H54 (cell line): Measurements from ENCODE around the gene COA1.
"Not testable (repeated sequence)": the region's sequence is repeated elsewhere in the genome, so short reads cannot be mapped to it uniquely, and the experiment has no call there.

ENCODE experiments used
- DNase-seq: peaks from one replicate; pipeline ENCODE4 v3.0.0; 2011; ENCODE audit warnings: low spot score, mixed read lengths; ENCODE audit not compliant: insufficient read length
- FAIRE-seq: peaks from 3 replicates; lab custom pipeline; 2011; peaks lifted over from hg19 to GRCh38; lab: Jason Lieb, UNC
- POLR2A ChIP-seq: IDR thresholded peaks from 2 replicates; pipeline ENCODE4 v1.6.1; 2011; ENCODE audit warnings: low read depth, mild to moderate bottlenecking, low read length

Gene COA1, protein sequence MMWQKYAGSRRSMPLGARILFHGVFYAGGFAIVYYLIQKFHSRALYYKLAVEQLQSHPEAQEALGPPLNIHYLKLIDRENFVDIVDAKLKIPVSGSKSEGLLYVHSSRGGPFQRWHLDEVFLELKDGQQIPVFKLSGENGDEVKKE

DNA sequence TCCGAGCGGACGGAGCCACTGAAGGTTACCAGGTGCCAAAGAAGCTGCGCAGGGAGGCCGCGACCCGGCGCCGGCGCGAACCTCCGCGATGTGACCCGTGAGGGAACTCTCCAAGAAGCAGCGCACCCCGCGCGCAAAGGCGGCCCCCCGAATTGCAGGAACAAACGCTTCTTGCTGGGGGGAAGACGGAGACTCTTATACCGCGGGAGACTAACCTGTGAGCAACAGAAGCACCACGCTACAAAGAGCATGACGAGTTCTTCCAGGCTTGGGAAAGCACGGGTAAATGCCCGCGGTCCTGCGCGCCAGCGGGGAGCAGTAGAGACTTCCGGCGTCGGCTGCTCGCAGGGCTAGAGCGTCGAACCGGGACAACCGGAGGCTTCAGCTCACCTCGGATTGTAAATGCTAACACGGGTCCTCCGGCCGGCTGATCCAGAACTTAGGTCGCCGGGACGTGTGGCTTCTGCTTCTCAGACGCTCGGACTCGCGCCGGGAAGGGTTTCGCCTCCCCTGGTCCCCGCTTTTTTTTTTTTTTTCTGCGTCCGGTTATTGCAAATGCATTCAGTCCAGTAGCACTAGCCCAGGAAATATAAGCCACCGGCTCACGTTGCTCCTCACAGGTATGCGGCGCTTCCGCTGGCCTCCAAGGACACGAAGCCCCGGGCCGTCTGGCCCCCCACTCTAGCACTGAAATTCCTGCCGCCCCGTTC lies at the start of gene COA1:
TSS of gene COA1 (minus strand) at position 310 of the 710 bp plus-strand sequence. CDS start 80,909 bp downstream, outside the sequence.
- FAIRE-seq (peak; percentile 97), DNase-seq (peak; percentile 91)
- TF ChIP-seq POLR2A: peak; percentile 91

DNA sequence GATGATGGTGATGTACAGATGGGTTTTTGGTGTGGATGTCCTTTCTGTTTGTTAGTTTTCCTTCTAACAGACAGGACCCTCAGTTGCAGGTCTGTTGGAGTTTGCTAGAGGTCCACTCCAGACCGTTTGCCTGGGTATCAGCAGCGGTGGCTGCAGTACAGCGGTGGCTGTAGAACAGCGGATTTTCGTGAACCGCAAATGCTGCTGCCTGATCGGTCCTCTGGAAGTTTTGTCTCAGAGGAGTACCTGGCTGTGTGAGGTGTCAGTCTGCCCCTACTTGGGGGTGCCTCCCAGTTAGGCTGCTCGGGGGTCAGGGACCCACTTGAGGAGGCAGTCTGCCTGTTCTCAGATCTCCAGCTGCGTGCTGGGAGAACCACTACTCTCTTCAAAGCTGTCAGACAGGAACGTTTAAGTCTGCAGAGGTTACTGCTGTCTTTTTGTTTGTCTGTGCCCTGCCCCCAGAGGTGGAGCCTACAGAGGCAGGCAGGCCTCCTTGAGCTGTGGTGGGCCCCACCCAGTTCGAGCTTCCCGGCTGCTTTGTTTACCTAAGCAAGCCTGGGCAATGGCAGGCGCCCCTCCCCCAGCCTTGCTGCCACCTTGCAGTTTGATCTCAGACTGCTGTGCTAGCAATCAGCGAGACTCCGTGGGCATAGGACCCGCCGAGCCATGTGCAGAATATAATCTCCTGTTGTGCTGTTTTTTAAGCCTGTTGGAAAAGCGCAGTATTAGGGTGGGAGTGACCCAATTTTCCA lies 49.1 kb upstream of the COA1 start:
- FAIRE-seq, DNase-seq: not testable (repeated sequence)

GRCh38 chr7:43775255-43775654 lies 45.9 kb upstream of the COA1 start:
- FAIRE-seq, DNase-seq: not testable (repeated sequence)

GRCh38 chr7:43773268-43773667 lies 43.9 kb upstream of the COA1 start:
- not testable (repeated sequence) for FAIRE-seq, DNase-seq

GRCh38 chr7:43771573-43771972 lies 42.2 kb upstream of the COA1 start:
- no peak for TF ChIP-seq POLR2A
- no peak for DNase-seq
- FAIRE-seq: no peak

DNA sequence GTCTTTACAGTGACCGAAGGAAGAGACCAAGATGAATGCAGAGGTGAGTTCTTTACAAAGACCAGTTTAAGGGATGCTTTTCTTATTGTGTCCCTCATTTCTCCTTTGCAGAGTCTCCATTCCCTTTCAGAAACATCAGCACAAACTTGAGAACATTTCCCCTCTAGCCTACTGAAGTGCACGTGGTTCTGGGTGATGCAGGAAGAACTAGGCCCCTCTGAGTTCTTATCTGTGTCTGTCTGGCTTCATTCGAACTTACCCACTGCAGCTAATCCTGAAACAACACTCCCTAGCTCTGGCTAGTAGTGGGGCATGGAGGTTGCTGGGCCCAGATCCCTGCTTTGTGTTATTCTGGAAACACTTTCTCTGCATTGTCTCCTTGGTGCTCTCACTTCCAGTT lies 41.8 kb upstream of the COA1 start:
- DNase-seq (no peak), FAIRE-seq (no peak)
- no peak for TF ChIP-seq POLR2A

GRCh38 chr7:43769791-43770465 lies 40.6 kb upstream of the COA1 start:
- DNase-seq (no peak), FAIRE-seq (no peak)
- TF ChIP-seq POLR2A: no peak

DNA sequence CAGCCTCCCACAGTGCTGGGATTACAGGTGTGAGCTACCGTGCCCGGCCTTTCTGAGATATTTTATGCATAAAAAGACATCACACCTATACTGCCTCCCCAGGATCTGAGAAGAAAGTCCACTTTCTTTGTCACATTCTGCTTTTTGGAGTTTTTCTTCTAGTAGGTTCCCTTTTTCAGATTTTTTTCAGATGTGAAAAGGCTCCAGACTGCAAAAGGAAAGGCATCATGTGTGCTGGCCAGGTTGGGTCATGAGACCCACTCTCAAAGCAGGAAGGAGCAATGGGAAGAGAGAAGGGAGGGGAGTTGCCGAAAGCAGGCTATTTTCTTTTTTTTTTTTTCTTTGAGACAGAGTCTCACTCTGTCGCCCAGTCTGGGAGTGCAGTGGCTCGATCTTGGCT lies 40.0 kb upstream of the COA1 start:
- TF ChIP-seq POLR2A: no peak
- FAIRE-seq (no peak), DNase-seq (no peak)

DNA sequence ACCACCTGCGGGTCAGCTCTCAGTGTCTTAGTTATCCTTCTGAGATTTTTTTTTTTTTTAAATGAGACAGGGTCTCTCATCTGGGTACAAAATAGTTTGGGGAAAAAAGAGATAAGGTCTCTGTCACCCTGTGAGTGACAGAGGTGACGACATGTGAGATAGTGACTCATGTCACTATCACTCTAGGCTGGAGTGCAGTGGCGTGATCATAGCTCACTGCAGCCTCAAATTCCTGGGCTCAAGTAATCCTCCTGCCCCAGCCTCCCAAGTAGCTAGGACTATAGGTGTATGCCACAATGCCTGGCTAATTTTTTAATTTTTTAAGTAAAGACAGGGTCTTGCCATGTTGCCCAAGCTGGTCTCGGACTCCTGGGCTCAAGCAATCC lies 39.6 kb upstream of the COA1 start:
- DNase-seq (no peak), FAIRE-seq (no peak)
- no peak for TF ChIP-seq POLR2A

DNA sequence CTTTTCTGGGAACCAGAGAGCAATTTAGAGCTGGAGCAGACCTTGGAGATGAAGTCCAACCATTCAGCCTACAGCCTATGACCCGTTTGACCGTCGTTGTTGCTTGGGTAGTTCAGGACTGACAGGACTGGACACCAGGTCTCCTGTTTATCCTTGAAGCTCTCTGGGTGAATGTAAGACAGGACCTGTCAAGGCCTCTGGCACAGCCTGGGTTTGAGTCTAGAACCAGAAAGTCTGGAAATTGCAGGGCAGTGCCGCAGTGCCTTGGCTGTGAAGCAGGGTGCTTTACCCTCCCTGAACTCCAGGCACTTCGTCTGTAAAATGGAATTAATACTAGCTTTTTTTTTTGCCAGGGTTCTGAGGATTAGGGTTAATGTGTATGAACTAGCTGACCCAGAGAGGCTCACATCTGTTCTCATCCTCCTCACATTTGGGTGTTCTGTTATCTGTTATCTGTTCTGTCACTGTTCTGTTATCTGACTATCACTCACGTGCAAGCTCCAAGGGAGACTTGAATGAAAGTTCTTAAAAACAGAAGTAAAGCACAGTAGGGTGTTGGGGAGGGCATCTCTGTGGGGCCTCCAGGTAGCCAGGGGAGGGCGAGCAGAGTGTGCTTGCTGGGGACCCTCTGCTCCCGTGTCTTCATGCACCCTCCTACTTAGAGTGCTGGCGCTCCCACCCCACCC lies 39.0 kb upstream of the COA1 start:
- FAIRE-seq (no peak), DNase-seq (no peak)
- no peak for TF ChIP-seq POLR2A

DNA sequence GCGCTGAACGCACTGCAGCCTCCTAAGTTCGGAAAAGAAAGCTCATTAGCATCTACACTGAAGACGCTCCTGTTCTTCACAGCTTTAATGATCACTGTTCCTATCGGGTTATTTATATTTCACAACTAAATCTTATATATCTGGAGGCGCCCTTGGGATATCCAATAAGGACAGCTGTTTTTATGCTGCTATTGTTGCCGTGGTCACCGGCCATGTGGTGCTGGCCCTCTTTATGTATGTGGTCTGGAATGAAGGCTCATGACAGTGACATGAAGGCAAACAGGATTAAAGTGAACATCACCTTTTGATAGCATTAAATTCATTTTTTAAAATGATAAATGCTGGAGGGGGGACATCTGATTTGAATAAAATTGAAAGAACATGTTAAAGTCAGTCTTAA lies 38.0 kb upstream of the COA1 start:
- FAIRE-seq: no peak
- TF ChIP-seq POLR2A: no peak

GRCh38 chr7:43766564-43766963 lies 37.2 kb upstream of the COA1 start:
- FAIRE-seq (no peak), DNase-seq (no peak)

More for the DNA sequence above, 38.0 kb upstream of the COA1 start:
- no peak for DNase-seq

GRCh38 chr7:43764807-43765491 lies 35.6 kb upstream of the COA1 start:
- no peak for TF ChIP-seq POLR2A
- DNase-seq (no peak), FAIRE-seq (no peak)

More at GRCh38 chr7:43766564-43766963, 37.2 kb upstream of the COA1 start:
- no peak for TF ChIP-seq POLR2A
